Tibial nerve (tissue), 4 donors: ENCODE measurements around the gene KDM4C.

Experiments used
- CTCF ChIP-seq, 5 experiments: fragments of 200-600 bp in 3 of 5; fragments of 450-650 bp in 2 of 5; sonication (generic) in 3 of 5; IDR thresholded peaks; one replicate each; pipeline ENCODE4 v1.5.1; 2016 to 2019; ENCODE audit warnings: antibody characterized with exemption in 5 of 5, mild to moderate bottlenecking in 3 of 5, moderate library complexity in 2 of 5
- EP300 ChIP-seq, 2 donors: sonication (generic); formaldehyde crosslinking; IDR thresholded peaks; one replicate each; pipeline ENCODE4 v1.6.1; 2017; ENCODE audit warnings: antibody characterized with exemption in 2 of 2, mild to moderate bottlenecking in 1 of 2
- POLR2A ChIP-seq, 2 donors: fragments of 450-650 bp; IDR thresholded peaks; one replicate each; pipeline ENCODE4 v1.6.1; 2017; ENCODE audit warnings: antibody characterized with exemption in 2 of 2, mild to moderate bottlenecking in 2 of 2, moderate library complexity in 2 of 2

- no peak for TF ChIP-seq POLR2A (IDR thresholded peaks at IDR 0.05)
- TF ChIP-seq CTCF (IDR thresholded peaks at IDR 0.05): no peak
- no peak for TF ChIP-seq EP300 (IDR thresholded peaks at IDR 0.05)
Observed at GRCh38 chr9:7006417-7006816, 248.6 kb downstream of the KDM4C start.
